DOHH2 (cell line): ENCODE measurements around the gene PEX10.

Experiments
- H3F3A ChIP-seq: fragments of 200-600 bp; sonication (generic), shearing (Covaris generic); 2 replicates; pipeline ENCODE4 v1.6.0; 2016; ENCODE audit warnings: antibody characterized with exemption, mild to moderate bottlenecking; ENCODE audit not compliant: control insufficient read depth, insufficient read depth
- H3K27ac ChIP-seq: fragments of 200-600 bp; sonication (generic); 2 replicates; pipeline ENCODE4 v1.5.1; 2014; ENCODE audit warnings: low read depth, mild to moderate bottlenecking, low read length, moderate library complexity
- H3K27me3 ChIP-seq: fragments of 200-600 bp; sonication (generic); 2 replicates; pipeline ENCODE4 v1.6.1; 2014; ENCODE audit warnings: mild to moderate bottlenecking, low read length, mixed read lengths; ENCODE audit not compliant: control insufficient read depth
- H3K36me3 ChIP-seq: fragments of 200-600 bp; sonication (generic); 2 replicates; pipeline ENCODE4 v1.6.1; 2014; ENCODE audit warnings: mild to moderate bottlenecking, low read length, moderate library complexity, mixed read lengths; ENCODE audit not compliant: control insufficient read depth
- H3K4me1 ChIP-seq: fragments of 200-600 bp; sonication (generic); 2 replicates; pipeline ENCODE4 v1.6.1; 2014; ENCODE audit warnings: mild to moderate bottlenecking, low read length, mixed read lengths; ENCODE audit not compliant: control insufficient read depth
- H3K4me2 ChIP-seq: fragments of 200-600 bp; sonication (generic); 2 replicates; pipeline ENCODE4 v1.6.0; 2014; ENCODE audit warnings: mild to moderate bottlenecking, low read length, moderate library complexity
- H3K4me3 ChIP-seq: fragments of 200-600 bp; sonication (generic); 2 replicates; pipeline ENCODE4 v1.5.1; 2014; ENCODE audit warnings: mild to moderate bottlenecking, low read length, mixed read lengths
- H3K79me2 ChIP-seq: fragments of 200-600 bp; sonication (generic); 2 replicates; pipeline ENCODE4 v1.6.1; 2014; ENCODE audit warnings: mild to moderate bottlenecking, low read length, mixed read lengths; ENCODE audit not compliant: control insufficient read depth
- H3K9me2 ChIP-seq: fragments of 200-600 bp; sonication (generic); replicated peaks from 2 replicates; pipeline ENCODE4 v1.6.1; 2014; ENCODE audit warnings: mild to moderate bottlenecking, low read length, mixed read lengths; ENCODE audit not compliant: control insufficient read depth
- H3K9me3 ChIP-seq: fragments of 200-600 bp; sonication (generic); 2 replicates; pipeline ENCODE4 v1.6.1; 2014; ENCODE audit warnings: antibody characterized with exemption, low read length, mixed read lengths; ENCODE audit not compliant: control insufficient read depth, insufficient read depth
- H4K20me1 ChIP-seq: fragments of 200-600 bp; sonication (generic); 2 replicates; pipeline ENCODE4 v1.6.0; 2014; ENCODE audit warnings: low read depth, mild to moderate bottlenecking, antibody characterized with exemption, low read length, moderate library complexity; ENCODE audit not compliant: control insufficient read depth, insufficient read depth
- CTCF ChIP-seq: fragments of 200-600 bp; sonication (generic); IDR thresholded peaks from one replicate; pipeline ENCODE4 v1.5.1; 2014; ENCODE audit warnings: antibody characterized with exemption, mild to moderate bottlenecking, low read depth, low read length; ENCODE audit not compliant: poor library complexity, severe bottlenecking
- EZH2phosphoT487 ChIP-seq: fragments of 200-600 bp; sonication (generic); IDR thresholded peaks from 2 replicates; pipeline ENCODE4 v1.6.1; 2017; ENCODE audit warnings: borderline replicate concordance, mild to moderate bottlenecking, antibody characterized with exemption, low read length, moderate library complexity, mixed read lengths

PEX10 gene

DNA sequence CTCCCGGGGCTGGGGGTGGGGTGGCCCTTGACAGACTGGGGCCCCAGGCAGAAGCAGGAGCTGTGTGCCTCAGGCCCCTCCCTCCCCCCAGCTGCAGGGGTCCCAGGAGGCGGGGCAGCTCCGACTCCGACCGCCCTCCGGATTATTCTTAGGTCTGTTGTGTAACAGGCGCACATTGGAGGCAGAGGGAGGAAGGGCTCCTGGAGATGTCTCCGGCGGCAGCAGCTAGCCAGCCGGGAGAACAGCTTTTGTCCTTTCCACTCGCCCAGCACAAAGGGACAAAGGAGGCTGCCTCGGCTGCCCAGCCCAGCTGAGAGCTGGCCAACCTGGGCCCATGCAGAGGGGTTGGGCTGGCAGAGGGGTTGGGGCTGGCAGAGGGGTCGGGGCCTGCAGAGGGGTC, 34.0 kb upstream of the PEX10 start:
- no peak for TF ChIP-seq EZH2phosphoT487
- no peak for TF ChIP-seq CTCF
- no peaks in the 10 kb centered on the region for H3K4me1 ChIP-seq
- no peak overlapping the region for H3K4me3 ChIP-seq
- H4K20me1 ChIP-seq: no peaks in the 10 kb centered on the region
- no peak overlapping the region for H3K27ac ChIP-seq
- H3K79me2 ChIP-seq: no peaks in the 10 kb centered on the region
- H3F3A ChIP-seq: no peaks in the 10 kb centered on the region
- no peaks in the 10 kb centered on the region for H3K27me3 ChIP-seq
- H3K4me2 ChIP-seq: no peak overlapping the region
- no peaks in the 10 kb centered on the region for H3K9me3 ChIP-seq
- H3K36me3 ChIP-seq: no peaks in the 10 kb centered on the region
- H3K9me2 ChIP-seq: no peaks in the 10 kb centered on the region

GRCh38 chr1:2445823-2446215, 33.5 kb upstream of the PEX10 start:
- no peaks in the 10 kb centered on the region for H3K79me2 ChIP-seq
- TF ChIP-seq CTCF: no peak
- TF ChIP-seq EZH2phosphoT487: no peak
- no peaks in the 10 kb centered on the region for H3K4me1 ChIP-seq
- no peaks in the 10 kb centered on the region for H3K9me3 ChIP-seq
- no peaks in the 10 kb centered on the region for H3F3A ChIP-seq
- no peak overlapping the region for H3K4me3 ChIP-seq
- H3K4me2 ChIP-seq: no peak overlapping the region
- no peak overlapping the region for H3K27ac ChIP-seq
- H3K9me2 ChIP-seq: no peaks in the 10 kb centered on the region
- H4K20me1 ChIP-seq: no peaks in the 10 kb centered on the region
- no peaks in the 10 kb centered on the region for H3K27me3 ChIP-seq
- H3K36me3 ChIP-seq: no peaks in the 10 kb centered on the region

- Histone ChIP-seq H3K27me3 (no peaks in the 10 kb centered on the region), H3K79me2 (no peaks in the 10 kb centered on the region), H3K27ac (no peak overlapping the region), H3K4me2 (no peak overlapping the region), H3K4me1 (no peaks in the 10 kb centered on the region), H3K9me3 (no peaks in the 10 kb centered on the region), H3K36me3 (no peaks in the 10 kb centered on the region), H3K4me3 (no peak overlapping the region), H3F3A (no peaks in the 10 kb centered on the region), H4K20me1 (no peaks in the 10 kb centered on the region), H3K9me2 (no peaks in the 10 kb centered on the region)
- TF ChIP-seq CTCF: no peak
- no peak for TF ChIP-seq EZH2phosphoT487
Measured at GRCh38 chr1:2445162-2445822, 32.9 kb upstream of the PEX10 start.
